Measurements from ENCODE around the gene ENPP6. TPM values are rescaled to one million over a fixed set of nuclear protein-coding genes. Genes with fewer than 3 reads are reported as not detected.

Gene ENPP6
- total and polyA plus RNA-seq, 2 of the 13 experiments (the other 11 are each of a cell fraction or from before 2014, with no cell fraction given) = not detected

- TF ChIP-seq GFI1 (CRISPR knock-in tag; IDR thresholded peaks at IDR 0.05; ENCODE audit: borderline replicate concordance) (no peak), ZZZ3 (CRISPR knock-in tag; IDR thresholded peaks at IDR 0.05; ENCODE audit: borderline replicate concordance) (no peak), RARA (CRISPR knock-in tag; IDR thresholded peaks at IDR 0.05) (no peak), ZBTB34 (CRISPR knock-in tag; IDR thresholded peaks at IDR 0.05) (no peak), ZNF317 (CRISPR knock-in tag; IDR thresholded peaks at IDR 0.05) (no peak)
Measured at GRCh38 chr4:184112006-184112550, 105.6 kb downstream of the ENPP6 start (continued).

- H3K4me1 ChIP-seq (ENCODE audit: insufficient read depth, low read length) = no peaks in the 10 kb centered on the region; the same call in 1 of the 2 replicates
- no TSS peak for BruUV-seq (replicated peaks)
- FAIRE-seq (no peak), DNase-seq (ENCODE audit: low spot score) (no peak), ATAC-seq (no peak)
- no peak overlapping the region for H3K4me3 ChIP-seq (replicated peaks in 1 of 3; ENCODE audit: insufficient read depth in 1 of 3, low read depth in 2 of 3, low read length in 3 of 3)
- WGBS (ENCODE audit: low lambda C conversion rate) = 60% methylated on average over 4 of the region's 7 CpGs
- ChIA-PET CTCF (ENCODE audit: low intra/inter-chr PET ratio, low total read pairs) (no interaction called here), POLR2A (no interaction called here)
- peaks cover 3% of the 10 kb centered on the region; the same call in 1 of the 2 replicates for H3K9me3 ChIP-seq (ENCODE audit: low read length)
- H3K36me3 ChIP-seq (replicated peaks in 1 of 2; ENCODE audit: control insufficient read depth in 1 of 2, insufficient read depth in 2 of 2, low read length in 2 of 2) = no peaks in the 10 kb centered on the region
- H3K27ac ChIP-seq (ENCODE audit: extremely low read length, insufficient read depth, low read length) = no peak overlapping the region
- H3K9ac ChIP-seq (ENCODE audit: insufficient read depth, low read depth, low read length) = no peak overlapping the region
- H3K79me2 ChIP-seq (ENCODE audit: insufficient read depth, low read length) = no peaks in the 10 kb centered on the region
- H2AFZ ChIP-seq (ENCODE audit: low read length) = no peak overlapping the region
- no peaks in the 10 kb centered on the region for H4K20me1 ChIP-seq (ENCODE audit: insufficient read depth, low read length)
- TF ChIP-seq ZNF121 (CRISPR knock-in tag; IDR thresholded peaks at IDR 0.05) (no peak), E2F2 (CRISPR knock-in tag; IDR thresholded peaks at IDR 0.05; ENCODE audit: borderline replicate concordance) (no peak), FIP1L1 (IDR thresholded peaks at IDR 0.05; ENCODE audit: borderline replicate concordance, insufficient read depth, low read depth, low read length) (no peak), ZBTB21 (CRISPR knock-in tag; IDR thresholded peaks at IDR 0.05) (no peak), ZNF460 (CRISPR knock-in tag; IDR thresholded peaks at IDR 0.05; ENCODE audit: borderline replicate concordance) (no peak), ZNF616 (CRISPR knock-in tag; IDR thresholded peaks at IDR 0.05; ENCODE audit: low read depth) (no peak), ZNF34 (CRISPR knock-in tag; IDR thresholded peaks at IDR 0.05; ENCODE audit: borderline replicate concordance) (no peak), ZNF530 (CRISPR knock-in tag; IDR thresholded peaks at IDR 0.05; ENCODE audit: low read depth) (no peak), SIN3A (IDR thresholded peaks at IDR 0.05; ENCODE audit: borderline replicate concordance, low read depth, low read length) (no peak)
- no peaks in the 10 kb centered on the region for H3K27me3 ChIP-seq (ENCODE audit: control insufficient read depth in 1 of 2, insufficient read depth in 2 of 2, low read length in 2 of 2)
- no peak overlapping the region for H3K4me2 ChIP-seq (ENCODE audit: low read depth, low read length)
- in situ Hi-C loops (cut with HindIII; ENCODE audit: extremely low pct_ligation_motif_present, low pct_unique_long_range_greater_than_20kb) = no loop called here
- intact Hi-C loops (cut with micrococcal nuclease; ENCODE audit: unreplicated experiment) = no loop called here
Measured at GRCh38 chr4:184111233-184111832, 106.3 kb downstream of the ENPP6 start.

Measured in HepG2 (cell line).